K562 (cell line): ENCODE measurements around the gene CTNNBL1. TPM values are rescaled to one million over a fixed set of nuclear protein-coding genes. Genes with fewer than 3 reads are reported as not detected.

Source experiments
- BRCA1 ChIP-seq, 2 experiments: fragments of 450-650 bp in 1 of 2; sonication (generic) in 1 of 2; formaldehyde crosslinking in 1 of 2; IDR thresholded peaks; 2 replicates each; pipeline versions ENCODE4 v1.5.0 to v1.6.1; 2017 to 2020; ENCODE audit warnings: mild to moderate bottlenecking in 1 of 2, missing genetic modification reagents in 1 of 2
- CEBPG ChIP-seq, 3 experiments: fragments of 200-800 bp in 1 of 3; sonication (Bioruptor generic) in 1 of 3; sonication (generic) in 1 of 3; formaldehyde crosslinking in 1 of 3; IDR thresholded peaks in 2 of 3; conservative IDR thresholded peaks in 1 of 3; 2 replicates each; pipeline versions ENCODE4 v1.6.1 to v1.8.0; 2016 to 2022; ENCODE audit warnings: missing compliant biosample characterization in 2 of 3, missing genetic modification characterization in 2 of 3, mild to moderate bottlenecking in 1 of 3, missing genetic modification reagents in 1 of 3
- CHD2 ChIP-seq: IDR thresholded peaks from 2 replicates; pipeline ENCODE4 v1.6.1; 2011; ENCODE audit warnings: low read depth, low read length
- FOXA3 ChIP-seq, 2 experiments: fragments of 450-650 bp in 1 of 2; sonication (generic) in 1 of 2; formaldehyde crosslinking; IDR thresholded peaks in 1 of 2; conservative IDR thresholded peaks in 1 of 2; 2 replicates each; pipeline versions ENCODE4 v1.4.0 to v1.8.0; 2020 to 2022; ENCODE audit warnings: mild to moderate bottlenecking in 2 of 2, missing genetic modification reagents in 1 of 2
- FOXJ2 ChIP-seq: fragments of 200-800 bp; sonication (Bioruptor generic); IDR thresholded peaks from 2 replicates; pipeline ENCODE4 v1.6.1; 2016; ENCODE audit warnings: missing genetic modification characterization, missing compliant biosample characterization
- FOXK2 ChIP-seq, 2 experiments: fragments of 450-650 bp; IDR thresholded peaks in 1 of 2; conservative IDR thresholded peaks in 1 of 2; 2 replicates each; pipeline ENCODE4 v1.6.1; 2016; ENCODE audit warnings: low read depth in 2 of 2, mild to moderate bottlenecking in 1 of 2
- GATAD2A ChIP-seq: fragments of 450-650 bp; IDR thresholded peaks from 2 replicates; pipeline ENCODE4 v1.6.1; 2017
- IRF2 ChIP-seq: sonication (generic); formaldehyde crosslinking; IDR thresholded peaks from 2 replicates; pipeline ENCODE4 v1.8.1; 2022; ENCODE audit warnings: mild to moderate bottlenecking, missing genetic modification reagents
- KAT7 ChIP-seq: sonication (generic); formaldehyde crosslinking; IDR thresholded peaks from 2 replicates; pipeline ENCODE4 v1.8.0; 2022; ENCODE audit warnings: missing genetic modification reagents, mild to moderate bottlenecking, borderline replicate concordance
- MAZ ChIP-seq, 2 experiments: fragments of 450-650 bp in 1 of 2; sonication (generic) in 1 of 2; formaldehyde crosslinking; IDR thresholded peaks in 1 of 2; conservative IDR thresholded peaks in 1 of 2; 2 replicates each; pipeline versions ENCODE4 v1.4.0 to v1.5.0; 2020; ENCODE audit warnings: mild to moderate bottlenecking in 1 of 2, missing genetic modification reagents in 1 of 2
- MYBL2 ChIP-seq, 2 experiments: fragments of 450-650 bp in 1 of 2; sonication (generic) in 1 of 2; formaldehyde crosslinking in 1 of 2; IDR thresholded peaks; 2 replicates each; pipeline versions ENCODE4 v1.6.1 to v1.8.1; 2017 to 2022; ENCODE audit warnings: borderline replicate concordance in 1 of 2, inconsistent platforms in 1 of 2, low read depth in 1 of 2, mild to moderate bottlenecking in 1 of 2, missing genetic modification reagents in 1 of 2, moderate library complexity in 1 of 2
- NFE2L1 ChIP-seq: fragments of 450-650 bp; IDR thresholded peaks from 2 replicates; pipeline ENCODE4 v1.6.1; 2016; ENCODE audit warnings: missing genetic modification characterization, low read depth, mild to moderate bottlenecking, missing compliant biosample characterization, moderate library complexity, borderline replicate concordance
- NFIX ChIP-seq: fragments of 250-450 bp; sonication (Bioruptor Pico); IDR thresholded peaks from 2 replicates; pipeline ENCODE4 v1.4.0; 2020; ENCODE audit warnings: low read depth, mild to moderate bottlenecking, moderate library complexity
- NFYB ChIP-seq: IDR thresholded peaks from 2 replicates; pipeline ENCODE4 v1.6.1; 2011; ENCODE audit warnings: mild to moderate bottlenecking, moderate library complexity; ENCODE audit not compliant: insufficient read length; ENCODE audit errors: extremely low read depth
- NR1H2 ChIP-seq: sonication (generic); formaldehyde crosslinking; IDR thresholded peaks from 2 replicates; pipeline ENCODE4 v1.4.0; 2020; ENCODE audit warnings: mild to moderate bottlenecking, missing genetic modification reagents
- NR2C2 ChIP-seq, 2 experiments: fragments of 200-800 bp in 1 of 2; sonication (Bioruptor generic) in 1 of 2; sonication (generic) in 1 of 2; formaldehyde crosslinking in 1 of 2; IDR thresholded peaks; 2 replicates each; pipeline versions ENCODE4 v1.6.1 to v1.8.0; 2016 to 2022; ENCODE audit warnings: mild to moderate bottlenecking in 1 of 2, missing compliant biosample characterization in 1 of 2, missing genetic modification characterization in 1 of 2, missing genetic modification reagents in 1 of 2
- POLR2G ChIP-seq: fragments of 200-400 bp; formaldehyde crosslinking; IDR thresholded peaks from 2 replicates; pipeline ENCODE4 v1.6.1; 2017; ENCODE audit warnings: low read depth, mild to moderate bottlenecking, antibody characterized with exemption, low read length, moderate library complexity
- SMAD3 ChIP-seq: fragments of 450-650 bp; formaldehyde crosslinking; conservative IDR thresholded peaks from 2 replicates; pipeline ENCODE4 v1.4.0; 2020; ENCODE audit warnings: mild to moderate bottlenecking
- SMAD4 ChIP-seq: fragments of 250-450 bp; sonication (Bioruptor Pico); conservative IDR thresholded peaks from 2 replicates; pipeline ENCODE4 v1.8.0; 2021; ENCODE audit warnings: inconsistent platforms, mild to moderate bottlenecking, moderate library complexity
- TAL1 ChIP-seq: fragments of 450-650 bp; IDR thresholded peaks from 2 replicates; pipeline ENCODE4 v1.6.1; 2016; ENCODE audit warnings: mild to moderate bottlenecking
- TFAM ChIP-seq: fragments of 250-450 bp; sonication (Bioruptor Pico); conservative IDR thresholded peaks from 2 replicates; pipeline ENCODE4 v1.5.0; 2021; ENCODE audit warnings: mild to moderate bottlenecking, moderate library complexity
- ZC3H8 ChIP-seq: fragments of 450-650 bp; IDR thresholded peaks from 2 replicates; pipeline ENCODE4 v1.6.1; 2017
- ZFPM2 ChIP-seq: fragments of 250-450 bp; sonication (Bioruptor Pico); IDR thresholded peaks from 2 replicates; pipeline ENCODE4 v1.5.1; 2022; ENCODE audit warnings: mild to moderate bottlenecking
- ZNF165 ChIP-seq: fragments of 250-450 bp; sonication (Bioruptor Pico); IDR thresholded peaks from 2 replicates; pipeline ENCODE4 v1.4.0; 2020; ENCODE audit warnings: borderline replicate concordance
- ZNF217 ChIP-seq: sonication (generic); formaldehyde crosslinking; IDR thresholded peaks from 2 replicates; pipeline ENCODE4 v1.8.0; 2022; ENCODE audit warnings: mild to moderate bottlenecking, missing genetic modification reagents
- ZNF324 ChIP-seq: fragments of 250-450 bp; sonication (Bioruptor Pico); IDR thresholded peaks from 2 replicates; pipeline ENCODE4 v1.4.0; 2020; ENCODE audit warnings: mild to moderate bottlenecking
- polyA plus RNA-seq, 8 experiments: library from polyadenylated mRNA; depleted of rRNA in 4 of 8; stranded (reverse) in 5 of 8; unstranded in 3 of 8; fragments of >200 nt; fragmentation: Nextera tagmentation in 2 of 8; fragmentation: Illumina TruSeq in 1 of 8; extraction: Ambion mirVana in 2 of 8; extraction: Trizol in 1 of 8; gene quantifications; 2 replicates each; pipeline versions ENCODE4 v1.2.1 to v1.2.3, GENCODE V29; 2011 to 2014; ENCODE audit warnings: inconsistent platforms in 1 of 8, missing spikeins in 1 of 8
- total RNA-seq, 7 experiments: library from RNA; depleted of rRNA in 6 of 7; stranded (reverse); fragments of >200 nt in 6 of 7; fragmentation: Illumina TruSeq in 2 of 7; extraction: Trizol in 2 of 7; gene quantifications; 2 replicates each; pipeline versions ENCODE4 v1.2.1 to v1.2.3, GENCODE V29; 2011 to 2021; ENCODE audit warnings: low replicate concordance in 1 of 7
- TF ChIP-seq, protein P1 (sequence below): sonication (generic); formaldehyde crosslinking; IDR thresholded peaks from 2 replicates; pipeline ENCODE4 v1.8.0; 2022; ENCODE audit warnings: missing genetic modification reagents, mild to moderate bottlenecking, borderline replicate concordance
- TF ChIP-seq, protein P2 (sequence below): sonication (generic); formaldehyde crosslinking; IDR thresholded peaks from 2 replicates; pipeline ENCODE4 v1.8.1; 2023; ENCODE audit warnings: mild to moderate bottlenecking, missing genetic modification reagents, moderate library complexity

CTNNBL1 gene
- total and polyA plus RNA-seq, 9 of the 15 experiments (the other 6 are each of a cell fraction or from before 2014, with no cell fraction given), result 32.4 to 85.6 (median 43.6) TPM

- TF ChIP-seq NFIX (CRISPR knock-in tag) (no peak), TAL1 (peak; percentile 59), CEBPG (CRISPR knock-in tag; IDR thresholded peaks at IDR 0.05) (no peak), CEBPG (tag; conservative IDR thresholded peaks at IDR 0.05 in 1 of 2, IDR thresholded peaks at IDR 0.05 in 1 of 2) (0 out of 4 replicates have a peak, but pooled peaks of 1 of the 2 experiments have one; percentile 20), NFE2L1 (tag) (no peak), FOXJ2 (tag) (peak; percentile 96), NFYB (no peak), ZNF324 (no peak), MYBL2 (IDR thresholded peaks at IDR 0.05; ENCODE audit: low read depth) (no peak), MYBL2 (CRISPR knock-in tag; IDR thresholded peaks at IDR 0.05; ENCODE audit: borderline replicate concordance) (no peak), ZNF217 (CRISPR knock-in tag) (no peak), NR1H2 (CRISPR knock-in tag) (no peak), FOXA3 (CRISPR knock-in tag; conservative IDR thresholded peaks at IDR 0.05 in 1 of 2, IDR thresholded peaks at IDR 0.05 in 1 of 2) (no peak), GATAD2A (peak; percentile 67; the same call in 1 of the 2 replicates), KAT7 (CRISPR knock-in tag) (no peak), NR2C2 (CRISPR knock-in tag; IDR thresholded peaks at IDR 0.05) (no peak), NR2C2 (tag; IDR thresholded peaks at IDR 0.05) (peak; percentile 55; the same call in 1 of the 2 replicates), TFAM (CRISPR knock-in tag) (no peak), ZC3H8 (no peak), BRCA1 (IDR thresholded peaks at IDR 0.05) (no peak), BRCA1 (CRISPR knock-in tag; IDR thresholded peaks at IDR 0.05) (no peak), IRF2 (no peak), SMAD3 (no peak), CHD2 (no peak), FOXK2 (conservative IDR thresholded peaks at IDR 0.05 in 1 of 2, IDR thresholded peaks at IDR 0.05 in 1 of 2; ENCODE audit: low read depth in 2 of 2) (peak in 1 of 2 experiments; percentile 56; a peak in 1 of 4 replicates), ZNF165 (CRISPR knock-in tag) (no peak), MAZ (CRISPR knock-in tag; conservative IDR thresholded peaks at IDR 0.05 in 1 of 2, IDR thresholded peaks at IDR 0.05 in 1 of 2) (no peak), POLR2G (no peak), SMAD4 (0 out of 2 replicates have a peak, but pooled peaks have one; percentile 20), ZFPM2 (CRISPR knock-in tag) (no peak)
- TF ChIP-seq, protein P1, sequence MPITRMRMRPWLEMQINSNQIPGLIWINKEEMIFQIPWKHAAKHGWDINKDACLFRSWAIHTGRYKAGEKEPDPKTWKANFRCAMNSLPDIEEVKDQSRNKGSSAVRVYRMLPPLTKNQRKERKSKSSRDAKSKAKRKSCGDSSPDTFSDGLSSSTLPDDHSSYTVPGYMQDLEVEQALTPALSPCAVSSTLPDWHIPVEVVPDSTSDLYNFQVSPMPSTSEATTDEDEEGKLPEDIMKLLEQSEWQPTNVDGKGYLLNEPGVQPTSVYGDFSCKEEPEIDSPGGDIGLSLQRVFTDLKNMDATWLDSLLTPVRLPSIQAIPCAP (CRISPR knock-in tag), result no peak
- TF ChIP-seq, protein P2, sequence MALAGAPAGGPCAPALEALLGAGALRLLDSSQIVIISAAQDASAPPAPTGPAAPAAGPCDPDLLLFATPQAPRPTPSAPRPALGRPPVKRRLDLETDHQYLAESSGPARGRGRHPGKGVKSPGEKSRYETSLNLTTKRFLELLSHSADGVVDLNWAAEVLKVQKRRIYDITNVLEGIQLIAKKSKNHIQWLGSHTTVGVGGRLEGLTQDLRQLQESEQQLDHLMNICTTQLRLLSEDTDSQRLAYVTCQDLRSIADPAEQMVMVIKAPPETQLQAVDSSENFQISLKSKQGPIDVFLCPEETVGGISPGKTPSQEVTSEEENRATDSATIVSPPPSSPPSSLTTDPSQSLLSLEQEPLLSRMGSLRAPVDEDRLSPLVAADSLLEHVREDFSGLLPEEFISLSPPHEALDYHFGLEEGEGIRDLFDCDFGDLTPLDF (CRISPR knock-in tag), result no peak
Observed at GRCh38 chr20:37711001-37711400, 17.2 kb downstream of the CTNNBL1 start (continued).
